IMR-90 (cell line): Measurements from ENCODE around the gene ZNF506. TPM values are rescaled to one million over a fixed set of nuclear protein-coding genes. Genes with fewer than 3 reads are reported as not detected.
"Not testable (repeated sequence)": the region's sequence is repeated elsewhere in the genome, so short reads cannot be mapped to it uniquely, and the experiment has no call there.

Experiments used
- ATAC-seq: fragments of 200-7000 bp; cut with Tn5 transposase; 2 replicates; pipeline ENCODE4 v1.9.1; 2020; ENCODE audit warnings: low read depth, mild to moderate bottlenecking, moderate library complexity
- BruUV-seq: library from RNA; stranded (reverse); fragments of 400-500 nt; replicated peaks from 2 replicates; lab custom pipeline; 2021; lab: Mats Ljungman, UMichigan
- CTCF ChIA-PET: fragments of 300-600 bp; formaldehyde crosslinking; extraction: SDS; loops from one replicate; lab custom pipeline; 2021; ENCODE audit warnings: antibody characterized with exemption; lab: Yijun Ruan, JAX
- POLR2A ChIA-PET: fragments of 300-600 bp; sonication (Branson Sonifier 250); formaldehyde crosslinking; loops from one replicate; lab custom pipeline; 2022; ENCODE audit warnings: antibody characterized with exemption; ENCODE audit not compliant: unreplicated experiment; lab: Charles Lee
- DNase-seq: peaks from one replicate; pipeline ENCODE4 v3.0.0; 2013
- H2AFZ ChIP-seq: replicated peaks from 2 replicates; pipeline ENCODE3; 2013; ENCODE audit warnings: low read length, mild to moderate bottlenecking; ENCODE audit not compliant: poor library complexity
- H2AK5ac ChIP-seq: 2 replicates; pipeline ENCODE4 v1.6.1; 2013; ENCODE audit warnings: low read depth, low read length, inconsistent platforms
- H2AK9ac ChIP-seq: replicated peaks from 2 replicates; pipeline ENCODE3; 2013; ENCODE audit warnings: mild to moderate bottlenecking, low read depth, low read length, moderate library complexity; ENCODE audit not compliant: poor library complexity
- H2BK120ac ChIP-seq: 2 replicates; pipeline ENCODE4 v1.6.1; 2013; ENCODE audit warnings: low read depth, low read length, inconsistent platforms
- H2BK15ac ChIP-seq: 3 replicates; pipeline ENCODE4 v1.6.1; 2013; ENCODE audit warnings: low read depth, low read length, inconsistent platforms
- H2BK20ac ChIP-seq: 2 replicates; pipeline ENCODE4 v1.6.1; 2013; ENCODE audit warnings: low read depth, mild to moderate bottlenecking, inconsistent platforms, low read length, moderate library complexity
- H2BK5ac ChIP-seq: 2 replicates; pipeline ENCODE4 v1.6.1; 2013; ENCODE audit warnings: mild to moderate bottlenecking, low read depth, low read length, inconsistent platforms; ENCODE audit not compliant: poor library complexity, severe bottlenecking
- H3K14ac ChIP-seq: replicated peaks from 2 replicates; pipeline ENCODE4 v1.6.1; 2013; ENCODE audit warnings: low read depth, low read length, inconsistent platforms
- H3K18ac ChIP-seq: 2 replicates; pipeline ENCODE4 v1.6.1; 2013; ENCODE audit warnings: low read depth, low read length, control low read depth
- H3K23ac ChIP-seq: 2 replicates; pipeline ENCODE4 v1.6.1; 2013; ENCODE audit warnings: low read depth, low read length, inconsistent platforms
- H3K27ac ChIP-seq: 2 replicates; pipeline ENCODE4 v1.5.1; 2013; ENCODE audit warnings: mild to moderate bottlenecking, control low read depth, low read length; ENCODE audit not compliant: insufficient read depth
- H3K27me3 ChIP-seq: 2 replicates; pipeline ENCODE4 v1.6.1; 2013; ENCODE audit warnings: low read length; ENCODE audit not compliant: control insufficient read depth, insufficient read depth
- H3K36me3 ChIP-seq: 2 replicates; pipeline ENCODE4 v1.6.1; 2013; ENCODE audit warnings: low read length, mixed read lengths; ENCODE audit not compliant: control insufficient read depth, insufficient read depth
- H3K4ac ChIP-seq: 2 replicates; pipeline ENCODE4 v1.6.1; 2013; ENCODE audit warnings: low read depth, low read length, inconsistent platforms
- H3K4me1 ChIP-seq: 2 replicates; pipeline ENCODE4 v1.6.1; 2013; ENCODE audit warnings: low read length, mixed read lengths; ENCODE audit not compliant: control insufficient read depth, insufficient read depth
- H3K4me2 ChIP-seq: 2 replicates; pipeline ENCODE4 v1.6.1; 2013; ENCODE audit warnings: low read depth, mild to moderate bottlenecking, control low read depth, low read length, moderate library complexity
- H3K4me3 ChIP-seq: 2 replicates; pipeline ENCODE4 v1.5.1; 2013; ENCODE audit warnings: low read depth, mild to moderate bottlenecking, control low read depth, low read length, moderate library complexity; ENCODE audit not compliant: insufficient read depth
- H3K56ac ChIP-seq: 2 replicates; pipeline ENCODE4 v1.6.1; 2013; ENCODE audit warnings: low read length, inconsistent platforms; ENCODE audit not compliant: insufficient read depth; ENCODE audit errors: extremely low read depth
- H3K79me1 ChIP-seq, 2 experiments: 2 replicates each; pipeline ENCODE4 v1.6.1; 2013; ENCODE audit warnings: low read length in 2 of 2, inconsistent platforms in 1 of 2, low read depth in 1 of 2
- H3K9ac ChIP-seq: 2 replicates; pipeline ENCODE4 v1.6.1; 2013; ENCODE audit warnings: low read depth, low read length, control low read depth
- H3K9me1 ChIP-seq: 2 replicates; pipeline ENCODE4 v1.6.1; 2013; ENCODE audit warnings: low read length, inconsistent platforms; ENCODE audit not compliant: insufficient read depth
- H3K9me3 ChIP-seq: 2 replicates; pipeline ENCODE4 v1.6.1; 2013; ENCODE audit warnings: low read length; ENCODE audit not compliant: control insufficient read depth, insufficient read depth
- H4K20me1 ChIP-seq: 2 replicates; pipeline ENCODE4 v1.6.1; 2013; ENCODE audit warnings: low read length, inconsistent platforms; ENCODE audit not compliant: insufficient read depth
- H4K5ac ChIP-seq: 2 replicates; pipeline ENCODE4 v1.6.1; 2013; ENCODE audit warnings: mild to moderate bottlenecking, low read depth, low read length, control low read depth
- H4K8ac ChIP-seq, 2 experiments: 2 replicates each; pipeline ENCODE4 v1.6.1; 2013; ENCODE audit warnings: low read depth in 2 of 2, low read length in 2 of 2, control low read depth in 1 of 2, inconsistent platforms in 1 of 2
- H4K91ac ChIP-seq: 2 replicates; pipeline ENCODE4 v1.6.1; 2013; ENCODE audit warnings: low read depth, low read length, inconsistent platforms; ENCODE audit not compliant: insufficient read depth
- CEBPB ChIP-seq: IDR thresholded peaks from 2 replicates; pipeline ENCODE4 v1.6.1; 2012; ENCODE audit warnings: low read depth, low read length, improper control_type of control experiment
- CHD1 ChIP-seq: IDR thresholded peaks from 2 replicates; pipeline ENCODE4 v1.6.1; 2012; ENCODE audit warnings: low read depth, low read length, improper control_type of control experiment
- FOS ChIP-seq: fragments of 150-350 bp; IDR thresholded peaks from 2 replicates; pipeline ENCODE4 v1.6.1; 2016; ENCODE audit warnings: low read depth, low read length
- MXI1 ChIP-seq: IDR thresholded peaks from 2 replicates; pipeline ENCODE4 v1.6.1; 2012; ENCODE audit warnings: low read depth, mild to moderate bottlenecking, low read length, moderate library complexity, borderline replicate concordance
- NFE2L2 ChIP-seq: fragments of 150-350 bp; IDR thresholded peaks from 2 replicates; pipeline ENCODE4 v1.6.1; 2016; ENCODE audit warnings: low read depth, mild to moderate bottlenecking, low read length
- RAD21 ChIP-seq: IDR thresholded peaks from 2 replicates; pipeline ENCODE4 v1.6.1; 2012; ENCODE audit warnings: low read length, improper control_type of control experiment
- RCOR1 ChIP-seq: IDR thresholded peaks from 2 replicates; pipeline ENCODE4 v1.6.1; 2012; ENCODE audit warnings: mild to moderate bottlenecking, low read length, improper control_type of control experiment; ENCODE audit not compliant: insufficient replicate concordance
- SMC3 ChIP-seq: fragments of 150-350 bp; IDR thresholded peaks from 2 replicates; pipeline ENCODE4 v1.6.1; 2016; ENCODE audit warnings: low read depth, mild to moderate bottlenecking, antibody characterized with exemption, low read length, moderate library complexity
- WGBS, 2 experiments: methylation state at CpG; one replicate each; pipeline versions ENCODE4 v1.1.5 to v1.1.7; 2013; ENCODE audit warnings: missing lambda C conversion rate in 2 of 2; ENCODE audit not compliant: insufficient read length in 1 of 2; ENCODE audit errors: extremely low coverage in 2 of 2; 5-methylcytosine and 5-hydroxymethylcytosine counted together
- dilution Hi-C: fragments of 300-500 bp; cut with HindIII; formaldehyde crosslinking; loops from one replicate; pipeline ENCODE4 v1.14.3; 2018; ENCODE audit warnings: low sequenced_read_pairs; ENCODE audit not compliant: unreplicated experiment
- in situ Hi-C: fragments of 300-500 bp; cut with MboI; formaldehyde crosslinking; loops from 3 replicates; pipeline ENCODE4 v1.14.3; 2019; ENCODE audit warnings: low sequenced_read_pairs, inconsistent platforms, mixed read lengths
- intact Hi-C: fragments of 100-400 bp; cut with micrococcal nuclease; formaldehyde crosslinking; loops from 2 replicates; pipeline ENCODE4 v1.10.0; 2022
- polyA plus RNA-seq, 3 experiments: library from polyadenylated mRNA; depleted of rRNA; stranded (reverse); fragments of >200 nt; gene quantifications; 2 replicates each; pipeline ENCODE4 v1.2.3, GENCODE V29; 2012; ENCODE audit warnings: low replicate concordance in 1 of 3
- total RNA-seq: library from RNA; depleted of rRNA; stranded (reverse); fragments of >200 nt; gene quantifications from 2 replicates; pipeline ENCODE4 v1.2.3, GENCODE V29; 2012
- TF ChIP-seq, protein P1 (sequence below): fragments of 150-350 bp; IDR thresholded peaks from 2 replicates; pipeline ENCODE4 v1.6.1; 2016; ENCODE audit warnings: low read depth, mild to moderate bottlenecking, low read length, moderate library complexity, borderline replicate concordance

ZNF506 gene
- total and polyA plus RNA-seq, 2 of the 4 experiments (the other 2 are of a cell fraction), result 2.4 to 6.1 TPM

DNA sequence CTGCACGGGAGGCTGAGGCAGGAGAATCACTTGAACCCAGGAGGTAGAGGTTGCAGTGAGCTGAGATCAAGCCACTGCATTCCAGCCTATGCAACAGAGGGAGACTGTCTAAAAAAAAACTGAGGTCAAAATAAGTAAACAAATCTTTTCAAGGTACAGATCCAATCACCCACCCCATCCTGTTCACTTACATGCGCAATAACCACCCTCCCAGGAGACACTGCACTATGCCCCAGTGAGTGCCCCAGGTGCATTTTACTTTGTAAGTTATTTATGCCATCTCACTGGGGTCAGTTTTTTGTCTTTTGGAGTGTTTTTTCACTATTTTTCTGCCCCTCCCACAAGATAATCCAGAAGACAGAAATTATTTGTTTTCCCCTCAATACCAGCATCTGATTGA, 37.2 kb upstream of the ZNF506 start:
- no peak overlapping the region for H4K8ac ChIP-seq
- H3K4me3 ChIP-seq, result no peak overlapping the region
- ATAC-seq, result no peak
- no peaks in the 10 kb centered on the region for H3K9me1 ChIP-seq
- H2BK5ac ChIP-seq, result no peak overlapping the region
- no peak overlapping the region for H2BK120ac ChIP-seq
- no peak overlapping the region for H4K91ac ChIP-seq
- H3K27me3 ChIP-seq, result no peaks in the 10 kb centered on the region
- no peak overlapping the region for H3K27ac ChIP-seq
- in situ Hi-C loops (no loop called here), intact Hi-C loops (no loop called here), dilution Hi-C loops (no loop called here)
- H4K20me1 ChIP-seq, result no peaks in the 10 kb centered on the region
- H3K4ac ChIP-seq, result no peak overlapping the region
- H3K23ac ChIP-seq, result no peak overlapping the region
- H3K4me1 ChIP-seq, result no peaks in the 10 kb centered on the region
- H3K36me3 ChIP-seq, result no peaks in the 10 kb centered on the region
- no peak overlapping the region for H2BK15ac ChIP-seq
- WGBS, 2 experiments, result no CpG with 5 or more reads among the region's 2 CpGs
- H2AFZ ChIP-seq, result no peak overlapping the region
- no peak for DNase-seq
- no peak overlapping the region for H4K5ac ChIP-seq
- no peak overlapping the region for H2BK20ac ChIP-seq
- no peak overlapping the region for H2AK9ac ChIP-seq
- H3K18ac ChIP-seq, result no peak overlapping the region
- no TSS peak for BruUV-seq
- POLR2A ChIA-PET, result no interaction called here
- H3K14ac ChIP-seq, result no peak overlapping the region
- no peak overlapping the region for H2AK5ac ChIP-seq
- peaks cover 14% of the 10 kb centered on the region for H3K9me3 ChIP-seq
- no peaks in the 10 kb centered on the region for H3K79me1 ChIP-seq
- H3K56ac ChIP-seq, result no peak overlapping the region
- H3K9ac ChIP-seq, result no peak overlapping the region
- H3K4me2 ChIP-seq, result no peak overlapping the region
- TF ChIP-seq RCOR1 (no peak), NFE2L2 (no peak), RAD21 (no peak), MXI1 (no peak), CEBPB (no peak), CHD1 (no peak), SMC3 (no peak), FOS (no peak)
- TF ChIP-seq, protein P1, sequence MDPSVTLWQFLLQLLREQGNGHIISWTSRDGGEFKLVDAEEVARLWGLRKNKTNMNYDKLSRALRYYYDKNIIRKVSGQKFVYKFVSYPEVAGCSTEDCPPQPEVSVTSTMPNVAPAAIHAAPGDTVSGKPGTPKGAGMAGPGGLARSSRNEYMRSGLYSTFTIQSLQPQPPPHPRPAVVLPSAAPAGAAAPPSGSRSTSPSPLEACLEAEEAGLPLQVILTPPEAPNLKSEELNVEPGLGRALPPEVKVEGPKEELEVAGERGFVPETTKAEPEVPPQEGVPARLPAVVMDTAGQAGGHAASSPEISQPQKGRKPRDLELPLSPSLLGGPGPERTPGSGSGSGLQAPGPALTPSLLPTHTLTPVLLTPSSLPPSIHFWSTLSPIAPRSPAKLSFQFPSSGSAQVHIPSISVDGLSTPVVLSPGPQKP, result no peak
- CTCF ChIA-PET, result no interaction called here

DNA sequence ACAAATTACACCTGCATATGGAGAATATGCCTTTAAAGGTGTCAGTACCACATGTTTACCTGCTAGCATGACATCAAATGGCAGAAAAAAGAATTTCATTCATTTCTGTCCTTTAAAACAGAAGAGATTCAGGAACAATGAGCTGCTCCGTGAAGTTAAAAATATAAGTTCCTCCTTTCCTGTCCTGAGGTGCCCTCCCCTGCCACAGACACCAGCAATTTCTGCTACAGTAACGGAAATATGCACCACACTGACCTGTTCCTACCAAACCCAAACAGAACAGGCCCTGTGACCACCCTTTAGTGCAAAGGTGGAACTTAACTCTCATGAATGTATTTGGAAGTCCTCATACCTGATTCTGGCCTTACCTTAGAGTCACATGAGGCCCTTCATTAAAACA, 30.2 kb upstream of the ZNF506 start:
- DNase-seq, H3K18ac ChIP-seq, H3K9ac ChIP-seq, H2BK5ac ChIP-seq, ATAC-seq, H2BK120ac ChIP-seq, H3K4me2 ChIP-seq, in situ Hi-C loops, H3K27ac ChIP-seq, H3K14ac ChIP-seq, H3K9me1 ChIP-seq, H3K4me1 ChIP-seq, H4K20me1 ChIP-seq, H4K91ac ChIP-seq, H3K27me3 ChIP-seq, H2BK15ac ChIP-seq, H2AK5ac ChIP-seq, H2AFZ ChIP-seq, H2AK9ac ChIP-seq, dilution Hi-C loops, H4K8ac ChIP-seq, H3K56ac ChIP-seq, H3K79me1 ChIP-seq, H3K23ac ChIP-seq, H3K4ac ChIP-seq, H2BK20ac ChIP-seq, H4K5ac ChIP-seq, intact Hi-C loops, CTCF ChIA-PET, BruUV-seq, POLR2A ChIA-PET, H3K9me3 ChIP-seq, H3K4me3 ChIP-seq, H3K36me3 ChIP-seq: not testable (repeated sequence)
- WGBS, 2 experiments, result no CpG with 5 or more reads among the region's 2 CpGs
